H9 (cell line): ENCODE results near the gene DNM2. TPM values are rescaled to one million over a fixed set of nuclear protein-coding genes. Genes with fewer than 3 reads are reported as not detected.
"Not testable (repeated sequence)": the region's sequence is repeated elsewhere in the genome, so short reads cannot be mapped to it uniquely, and the experiment has no call there.

Experiments used
- DNase-seq: peaks from one replicate; pipeline ENCODE4 v3.0.0-alpha.2; 2017
- H2AFZ ChIP-seq: one replicate; pipeline ENCODE4 v1.6.1; 2013; ENCODE audit warnings: mild to moderate bottlenecking, low read length, control low read depth, moderate library complexity
- H2AK5ac ChIP-seq: 2 replicates; pipeline ENCODE4 v1.6.1; 2013; ENCODE audit warnings: low read length, control low read depth, mixed read lengths; ENCODE audit not compliant: insufficient read length
- H2BK120ac ChIP-seq: one replicate; pipeline ENCODE4 v1.6.1; 2013; ENCODE audit warnings: low read depth, mild to moderate bottlenecking, low read length, control low read depth, inconsistent platforms; ENCODE audit not compliant: poor library complexity, severe bottlenecking
- H2BK12ac ChIP-seq: 2 replicates; pipeline ENCODE4 v1.6.1; 2013; ENCODE audit warnings: low read length, control low read depth, mixed read lengths, low read depth; ENCODE audit not compliant: insufficient read length
- H2BK15ac ChIP-seq: 2 replicates; pipeline ENCODE4 v1.6.1; 2013; ENCODE audit warnings: low read depth, low read length, control low read depth
- H2BK20ac ChIP-seq: one replicate; pipeline ENCODE4 v1.6.1; 2013; ENCODE audit warnings: low read depth, mild to moderate bottlenecking, low read length, control low read depth, inconsistent platforms; ENCODE audit not compliant: poor library complexity, severe bottlenecking
- H2BK5ac ChIP-seq: 2 replicates; pipeline ENCODE4 v1.6.1; 2013; ENCODE audit warnings: low read length, control low read depth, mixed read lengths; ENCODE audit not compliant: insufficient read length
- H3K14ac ChIP-seq: 2 replicates; pipeline ENCODE4 v1.6.1; 2013; ENCODE audit warnings: low read length, control low read depth; ENCODE audit not compliant: insufficient read depth
- H3K18ac ChIP-seq: 2 replicates; pipeline ENCODE4 v1.6.1; 2013; ENCODE audit warnings: low read depth, mild to moderate bottlenecking, mixed read lengths, low read length, control low read depth; ENCODE audit not compliant: insufficient read length
- H3K23ac ChIP-seq: 2 replicates; pipeline ENCODE4 v1.6.1; 2013; ENCODE audit warnings: low read length, control low read depth, mixed read lengths, low read depth; ENCODE audit not compliant: insufficient read length
- H3K23me2 ChIP-seq: 2 replicates; pipeline ENCODE4 v1.6.1; 2013; ENCODE audit warnings: low read depth, mild to moderate bottlenecking, mixed read lengths, low read length, control low read depth; ENCODE audit not compliant: insufficient read length, poor library complexity, severe bottlenecking
- H3K27ac ChIP-seq: 2 replicates; pipeline ENCODE4 v1.5.1; 2013; ENCODE audit warnings: low read length, control low read depth, mixed read lengths, low read depth; ENCODE audit not compliant: insufficient read length
- H3K27me3 ChIP-seq: 2 replicates; pipeline ENCODE4 v1.6.1; 2013; ENCODE audit warnings: low read length, control low read depth, inconsistent platforms; ENCODE audit not compliant: insufficient read depth
- H3K4ac ChIP-seq: 2 replicates; pipeline ENCODE4 v1.6.1; 2013; ENCODE audit warnings: low read depth, mild to moderate bottlenecking, control low read depth, inconsistent platforms, low read length, moderate library complexity
- H3K4me1 ChIP-seq: 2 replicates; pipeline ENCODE4 v1.6.1; 2013; ENCODE audit warnings: low read length, control low read depth, inconsistent platforms; ENCODE audit not compliant: insufficient read depth
- H3K4me2 ChIP-seq: 2 replicates; pipeline ENCODE4 v1.6.1; 2013; ENCODE audit warnings: low read length, control low read depth, mixed read lengths; ENCODE audit not compliant: insufficient read length, insufficient read depth
- H3K56ac ChIP-seq: 2 replicates; pipeline ENCODE4 v1.6.1; 2013; ENCODE audit warnings: low read depth, mild to moderate bottlenecking, mixed read lengths, low read length, control low read depth; ENCODE audit not compliant: insufficient read length
- H3K79me1 ChIP-seq: 2 replicates; pipeline ENCODE4 v1.6.1; 2013; ENCODE audit warnings: low read depth, mild to moderate bottlenecking, moderate library complexity, low read length, control low read depth, inconsistent platforms; ENCODE audit not compliant: insufficient read depth, poor library complexity, severe bottlenecking
- H3K79me2 ChIP-seq: 2 replicates; pipeline ENCODE4 v1.6.1; 2013; ENCODE audit warnings: low read length, control low read depth, inconsistent platforms; ENCODE audit not compliant: insufficient read depth
- H3K9ac ChIP-seq: 2 replicates; pipeline ENCODE4 v1.6.1; 2013; ENCODE audit warnings: low read length, control low read depth, mixed read lengths; ENCODE audit not compliant: insufficient read length; ENCODE audit errors: extremely low read depth
- H3K9me3 ChIP-seq: one replicate; pipeline ENCODE4 v1.6.1; 2013; ENCODE audit warnings: low read depth, low read length, inconsistent platforms; ENCODE audit not compliant: control insufficient read depth
- H3T11ph ChIP-seq: one replicate; pipeline ENCODE4 v1.6.1; 2013; ENCODE audit warnings: mild to moderate bottlenecking, low read length, control low read depth, inconsistent platforms
- H4K20me1 ChIP-seq: one replicate; pipeline ENCODE4 v1.6.1; 2013; ENCODE audit not compliant: control insufficient read depth, insufficient read length, insufficient read depth
- H4K5ac ChIP-seq: 2 replicates; pipeline ENCODE4 v1.6.1; 2013; ENCODE audit warnings: low read depth, mild to moderate bottlenecking, mixed read lengths, low read length, control low read depth; ENCODE audit not compliant: insufficient read length
- H4K8ac ChIP-seq: replicated peaks from 2 replicates; pipeline ENCODE4 v1.6.1; 2013; ENCODE audit warnings: low read length, control low read depth, mixed read lengths, low read depth; ENCODE audit not compliant: insufficient read length
- H4K91ac ChIP-seq: 2 replicates; pipeline ENCODE4 v1.6.1; 2013; ENCODE audit warnings: low read depth, mild to moderate bottlenecking, moderate library complexity, mixed read lengths, low read length, control low read depth; ENCODE audit not compliant: insufficient read length
- H3K27ac Mint-ChIP-seq, 3 experiments: 2 replicates in 2 of 3; 3 replicates in 1 of 3; pipeline ENCODE4 v1.8.0; 2020 to 2021; ENCODE audit warnings: mixed read lengths in 3 of 3, mild to moderate bottlenecking in 1 of 3, moderate library complexity in 1 of 3
- H3K27me3 Mint-ChIP-seq: 2 replicates; pipeline ENCODE4 v1.8.0; 2021; ENCODE audit warnings: low read depth, mild to moderate bottlenecking, moderate library complexity, mixed read lengths
- H3K36me3 Mint-ChIP-seq, 3 experiments: 2 replicates in 2 of 3; 3 replicates in 1 of 3; pipeline ENCODE4 v1.8.0; 2020 to 2021; ENCODE audit warnings: low read depth in 3 of 3, mixed read lengths in 3 of 3; ENCODE audit not compliant: insufficient read depth in 1 of 3
- H3K4me1 Mint-ChIP-seq, 2 experiments: 2 replicates each; pipeline ENCODE4 v1.8.0; 2020; ENCODE audit warnings: mixed read lengths in 2 of 2
- H3K4me3 Mint-ChIP-seq, 2 experiments: 2 replicates in 1 of 2; 3 replicates in 1 of 2; pipeline ENCODE4 v1.8.0; 2020 to 2021; ENCODE audit warnings: mild to moderate bottlenecking in 2 of 2, mixed read lengths in 2 of 2, moderate library complexity in 1 of 2
- H3K9me3 Mint-ChIP-seq, 2 experiments: 2 replicates in 1 of 2; 3 replicates in 1 of 2; pipeline ENCODE4 v1.8.0; 2020; ENCODE audit warnings: mild to moderate bottlenecking in 2 of 2, mixed read lengths in 2 of 2, moderate library complexity in 1 of 2
- WGBS: extraction: QIAGEN DNeasy Blood & Tissue Kit; methylation state at CpG from one replicate; pipeline ENCODE4 v1.1.7; 2013; ENCODE audit warnings: missing lambda C conversion rate, low lambda C conversion rate, mixed read lengths; ENCODE audit not compliant: insufficient read length; ENCODE audit errors: extremely low coverage; 5-methylcytosine and 5-hydroxymethylcytosine counted together
- total RNA-seq: library from RNA; stranded (reverse); gene quantifications from 2 replicates; pipeline ENCODE4 v1.2.1, GENCODE V29; 2021
- TF ChIP-seq, protein P1 (sequence below): fragments of 200-600 bp; sonication (generic); conservative IDR thresholded peaks from 3 replicates; pipeline ENCODE4 v1.8.0; 2021; ENCODE audit warnings: antibody characterized with exemption, mild to moderate bottlenecking

Gene DNM2
- total RNA-seq, 1 experiment from 2014 or later = 152 TPM

DNA sequence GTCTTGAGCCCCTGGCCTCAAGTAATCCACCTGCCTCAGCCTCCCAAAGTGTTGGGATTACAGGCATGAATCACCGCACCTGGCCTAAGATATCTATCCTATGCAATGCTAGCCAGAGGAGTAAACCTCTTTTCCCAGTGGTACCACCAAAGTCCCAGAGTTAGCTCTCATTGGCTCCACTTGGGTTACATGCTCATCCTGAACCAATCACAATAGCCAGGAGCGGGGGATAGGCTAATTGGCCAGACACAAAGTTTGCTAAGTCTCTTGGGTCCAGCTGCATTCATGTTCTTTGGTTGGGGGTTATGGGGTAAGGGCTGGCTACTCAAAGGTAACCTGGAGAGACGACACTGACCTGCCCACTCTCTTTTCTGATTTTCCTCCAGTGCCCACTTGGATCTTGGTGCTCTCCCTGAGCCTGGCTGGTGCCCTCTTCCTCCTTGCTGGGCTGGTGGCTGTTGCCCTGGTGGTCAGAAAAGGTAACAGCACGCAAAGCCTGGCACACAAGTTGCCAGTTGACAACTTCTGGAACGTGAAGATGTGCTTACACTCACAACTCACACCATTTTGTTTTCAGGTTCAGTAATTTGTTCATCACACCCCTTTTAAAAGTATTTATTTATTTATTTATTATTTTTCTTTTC lies 138.1 kb downstream of the DNM2 start:
- Histone ChIP-seq H3K27me3 (no peaks in the 10 kb centered on the region), H2AK5ac (no peak overlapping the region), H4K20me1 (no peaks in the 10 kb centered on the region), H3K4ac (no peak overlapping the region), H3K23me2 (no peaks in the 10 kb centered on the region), H3K56ac (no peak overlapping the region), H3K79me2 (no peaks in the 10 kb centered on the region), H3K9ac (no peak overlapping the region), H2AFZ (no peak overlapping the region), H3K27ac (no peak overlapping the region), H2BK5ac (no peak overlapping the region), H2BK120ac (no peak overlapping the region), H2BK15ac (no peak overlapping the region), H3T11ph (no peak overlapping the region), H4K5ac (no peak overlapping the region), H2BK12ac (no peak overlapping the region), H3K79me1 (no peaks in the 10 kb centered on the region), H4K91ac (no peak overlapping the region), H3K14ac (no peak overlapping the region), H3K18ac (no peak overlapping the region), H3K4me2 (no peak overlapping the region), H3K4me1 (no peaks in the 10 kb centered on the region), H2BK20ac (no peak overlapping the region), H3K9me3 (no peaks in the 10 kb centered on the region), H3K23ac (no peak overlapping the region), H4K8ac (no peak overlapping the region)
- Mint-ChIP-seq H3K9me3 (no peaks in the 10 kb centered on the region), H3K27ac (no peak overlapping the region), H3K4me3 (no peak overlapping the region), H3K36me3 (no peaks in the 10 kb centered on the region), H3K4me1 (peaks cover 0 to 7% of the 10 kb centered on the region in 2 experiments; a peak in 1 of 4 replicates), H3K27me3 (peaks cover 8% of the 10 kb centered on the region)
- TF ChIP-seq, protein P1, sequence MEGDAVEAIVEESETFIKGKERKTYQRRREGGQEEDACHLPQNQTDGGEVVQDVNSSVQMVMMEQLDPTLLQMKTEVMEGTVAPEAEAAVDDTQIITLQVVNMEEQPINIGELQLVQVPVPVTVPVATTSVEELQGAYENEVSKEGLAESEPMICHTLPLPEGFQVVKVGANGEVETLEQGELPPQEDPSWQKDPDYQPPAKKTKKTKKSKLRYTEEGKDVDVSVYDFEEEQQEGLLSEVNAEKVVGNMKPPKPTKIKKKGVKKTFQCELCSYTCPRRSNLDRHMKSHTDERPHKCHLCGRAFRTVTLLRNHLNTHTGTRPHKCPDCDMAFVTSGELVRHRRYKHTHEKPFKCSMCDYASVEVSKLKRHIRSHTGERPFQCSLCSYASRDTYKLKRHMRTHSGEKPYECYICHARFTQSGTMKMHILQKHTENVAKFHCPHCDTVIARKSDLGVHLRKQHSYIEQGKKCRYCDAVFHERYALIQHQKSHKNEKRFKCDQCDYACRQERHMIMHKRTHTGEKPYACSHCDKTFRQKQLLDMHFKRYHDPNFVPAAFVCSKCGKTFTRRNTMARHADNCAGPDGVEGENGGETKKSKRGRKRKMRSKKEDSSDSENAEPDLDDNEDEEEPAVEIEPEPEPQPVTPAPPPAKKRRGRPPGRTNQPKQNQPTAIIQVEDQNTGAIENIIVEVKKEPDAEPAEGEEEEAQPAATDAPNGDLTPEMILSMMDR = peak; percentile 74
- DNase-seq = peak; percentile 77
- WGBS = no CpG with 5 or more reads among the region's 5 CpGs

DNA sequence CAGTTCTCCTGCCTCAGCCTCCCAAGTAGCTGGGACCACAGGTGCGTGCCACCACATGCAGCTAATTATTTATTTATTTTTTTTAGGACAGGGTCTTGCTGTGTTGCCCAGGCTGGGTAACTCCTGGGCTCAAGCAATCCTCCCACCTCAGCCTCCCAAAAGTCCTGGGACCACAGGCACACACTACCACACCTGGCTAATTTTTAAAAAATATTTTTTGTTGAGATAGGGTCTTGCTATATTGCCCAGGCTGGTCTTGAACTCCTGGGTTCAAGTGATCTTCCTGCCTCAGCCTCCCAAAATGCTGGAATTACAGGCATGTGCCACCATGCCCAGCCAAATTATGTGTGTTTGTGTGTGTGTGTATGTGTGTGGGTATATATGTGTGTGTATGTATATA lies 139.0 kb downstream of the DNM2 start:
- H2AK5ac ChIP-seq, H2BK120ac ChIP-seq, H3K56ac ChIP-seq, H3K4me2 ChIP-seq, H3K27ac Mint-ChIP-seq, H3K27me3 Mint-ChIP-seq, H4K8ac ChIP-seq, H3K4ac ChIP-seq, H3K18ac ChIP-seq, H3K79me2 ChIP-seq, H3K9ac ChIP-seq, H2BK12ac ChIP-seq, H2AFZ ChIP-seq, H3K4me1 ChIP-seq, H2BK5ac ChIP-seq, H3K4me1 Mint-ChIP-seq, H3K23ac ChIP-seq, H3K9me3 Mint-ChIP-seq, H4K20me1 ChIP-seq, H3K27me3 ChIP-seq, H3K9me3 ChIP-seq, H2BK15ac ChIP-seq, H4K5ac ChIP-seq, H3K27ac ChIP-seq, H3T11ph ChIP-seq, H3K79me1 ChIP-seq, DNase-seq, H4K91ac ChIP-seq, H3K23me2 ChIP-seq, H2BK20ac ChIP-seq, H3K36me3 Mint-ChIP-seq, H3K4me3 Mint-ChIP-seq, H3K14ac ChIP-seq: not testable (repeated sequence)
- WGBS = no CpG with 5 or more reads among the region's 1 CpG
